Measurements from ENCODE around the gene TANGO6. TPM values are rescaled to one million over a fixed set of nuclear protein-coding genes. Genes with fewer than 3 reads are reported as not detected.

TANGO6 gene
- total RNA-seq, 2 experiments from 2014 or later = 22.7 to 22.8 TPM

DNA sequence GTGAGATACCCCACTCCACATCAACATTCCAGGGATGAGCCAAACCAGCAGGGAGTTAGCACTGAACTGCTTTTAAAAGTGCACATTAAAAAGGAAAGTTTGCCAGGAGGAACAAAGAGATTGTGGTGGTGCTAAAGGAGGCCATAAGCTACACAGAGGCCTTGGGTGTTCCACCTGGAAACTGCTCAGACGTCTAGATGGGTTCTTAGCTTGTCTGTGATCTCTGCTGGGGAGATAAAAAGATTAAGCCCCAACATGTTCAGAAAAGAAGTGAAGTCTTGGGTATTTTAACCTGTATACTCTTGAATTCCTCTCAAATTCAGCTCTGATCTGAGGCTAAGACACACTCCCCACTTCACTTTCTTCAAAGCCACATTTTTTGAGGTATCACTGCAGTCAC is 272.5 kb downstream of the TANGO6 start:
- H3K36me3 ChIP-seq (ENCODE audit: insufficient read depth, low read length) = peaks cover 60% of the 10 kb centered on the region

DNA sequence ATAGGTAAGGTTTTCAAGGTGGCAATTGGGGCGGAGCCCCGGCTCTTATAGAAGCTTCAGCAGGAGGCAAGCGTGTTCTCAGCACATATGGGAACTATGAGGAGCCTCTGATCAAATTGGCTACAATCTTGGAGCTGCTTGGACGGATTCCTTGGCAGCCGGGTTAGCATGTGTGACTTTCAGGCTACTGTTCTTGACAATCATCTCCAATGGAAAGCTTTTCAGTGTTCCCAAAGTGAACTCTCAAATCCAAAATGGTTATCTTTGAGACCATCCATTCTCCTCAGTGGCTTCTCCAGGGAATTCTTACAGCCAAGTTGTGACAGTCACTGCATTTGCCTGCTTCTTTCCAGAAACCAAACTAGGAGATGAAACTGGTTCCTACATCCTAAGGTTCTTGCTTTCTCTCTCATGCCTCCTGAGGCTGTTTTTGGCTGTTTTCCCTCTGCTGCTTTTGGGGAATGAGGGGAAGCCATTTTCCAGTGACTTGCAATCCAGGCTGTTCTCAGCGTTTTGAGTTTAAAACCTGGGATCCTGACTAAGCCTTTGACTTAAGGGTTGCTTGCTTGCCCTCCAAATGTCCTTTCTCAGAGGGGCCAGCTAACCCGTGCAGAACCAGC is 273.0 kb downstream of the TANGO6 start:
- H3K4me3 ChIP-seq (ENCODE audit: low read depth, low read length, poor library complexity, severe bottlenecking) = no peak overlapping the region
- intact Hi-C loops (cut with micrococcal nuclease; ENCODE audit: unreplicated experiment) = no loop called here
- H3K36me3 ChIP-seq (ENCODE audit: insufficient read depth, low read length) = peaks cover 65% of the 10 kb centered on the region
- no peaks in the 10 kb centered on the region for H3K79me2 ChIP-seq (ENCODE audit: insufficient read depth, low read depth, low read length)
- TF ChIP-seq, protein P1, sequence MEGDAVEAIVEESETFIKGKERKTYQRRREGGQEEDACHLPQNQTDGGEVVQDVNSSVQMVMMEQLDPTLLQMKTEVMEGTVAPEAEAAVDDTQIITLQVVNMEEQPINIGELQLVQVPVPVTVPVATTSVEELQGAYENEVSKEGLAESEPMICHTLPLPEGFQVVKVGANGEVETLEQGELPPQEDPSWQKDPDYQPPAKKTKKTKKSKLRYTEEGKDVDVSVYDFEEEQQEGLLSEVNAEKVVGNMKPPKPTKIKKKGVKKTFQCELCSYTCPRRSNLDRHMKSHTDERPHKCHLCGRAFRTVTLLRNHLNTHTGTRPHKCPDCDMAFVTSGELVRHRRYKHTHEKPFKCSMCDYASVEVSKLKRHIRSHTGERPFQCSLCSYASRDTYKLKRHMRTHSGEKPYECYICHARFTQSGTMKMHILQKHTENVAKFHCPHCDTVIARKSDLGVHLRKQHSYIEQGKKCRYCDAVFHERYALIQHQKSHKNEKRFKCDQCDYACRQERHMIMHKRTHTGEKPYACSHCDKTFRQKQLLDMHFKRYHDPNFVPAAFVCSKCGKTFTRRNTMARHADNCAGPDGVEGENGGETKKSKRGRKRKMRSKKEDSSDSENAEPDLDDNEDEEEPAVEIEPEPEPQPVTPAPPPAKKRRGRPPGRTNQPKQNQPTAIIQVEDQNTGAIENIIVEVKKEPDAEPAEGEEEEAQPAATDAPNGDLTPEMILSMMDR (conservative IDR thresholded peaks at IDR 0.05; ENCODE audit: low read length) = no peak
- TF ChIP-seq EZH2phosphoT487 (IDR thresholded peaks at IDR 0.05; ENCODE audit: borderline replicate concordance, low read depth, low read length) = no peak
- H3K9me3 ChIP-seq (ENCODE audit: low read length) = no peaks in the 10 kb centered on the region
- no peak overlapping the region for H3K4me2 ChIP-seq (ENCODE audit: low read length)
- H3K4me1 ChIP-seq (ENCODE audit: insufficient read depth, low read length, poor library complexity, severe bottlenecking) = no peaks in the 10 kb centered on the region
- POLR2A ChIA-PET = no interaction called here
- no peak overlapping the region for H2AFZ ChIP-seq (ENCODE audit: low read length)
- no TSS peak for BruUV-seq (replicated peaks)
- no peak for DNase-seq (ENCODE audit: low spot score)
- H4K20me1 ChIP-seq (ENCODE audit: insufficient read depth, low read length) = no peaks in the 10 kb centered on the region
- no peaks in the 10 kb centered on the region for H3K9me2 ChIP-seq (ENCODE audit: insufficient read depth, low read length)
- CTCF ChIA-PET (ENCODE audit: unreplicated experiment) = no interaction called here
- H3K27ac ChIP-seq (ENCODE audit: low read depth, low read length, poor library complexity, severe bottlenecking) = no peak overlapping the region

More for the DNA sequence above, 272.5 kb downstream of the TANGO6 start:
- no peak overlapping the region for H2AFZ ChIP-seq (ENCODE audit: low read length)
- H3K27ac ChIP-seq (ENCODE audit: low read depth, low read length, poor library complexity, severe bottlenecking) = no peak overlapping the region
- no peak overlapping the region for H3K4me3 ChIP-seq (ENCODE audit: low read depth, low read length, poor library complexity, severe bottlenecking)
- DNase-seq (ENCODE audit: low spot score) = no peak
- ChIA-PET POLR2A (no interaction called here), CTCF (ENCODE audit: unreplicated experiment) (no interaction called here)
- no peaks in the 10 kb centered on the region for H3K9me2 ChIP-seq (ENCODE audit: insufficient read depth, low read length)
- no peak overlapping the region for H3K4me2 ChIP-seq (ENCODE audit: low read length)
- H3K79me2 ChIP-seq (ENCODE audit: insufficient read depth, low read depth, low read length) = no peaks in the 10 kb centered on the region
- intact Hi-C loops (cut with micrococcal nuclease; ENCODE audit: unreplicated experiment) = no loop called here
- H3K9me3 ChIP-seq (ENCODE audit: low read length) = no peaks in the 10 kb centered on the region
- TF ChIP-seq, protein P1 (conservative IDR thresholded peaks at IDR 0.05; ENCODE audit: low read length) = no peak
- TF ChIP-seq EZH2phosphoT487 (IDR thresholded peaks at IDR 0.05; ENCODE audit: borderline replicate concordance, low read depth, low read length) = no peak
- no TSS peak for BruUV-seq (replicated peaks)
- no peaks in the 10 kb centered on the region for H3K4me1 ChIP-seq (ENCODE audit: insufficient read depth, low read length, poor library complexity, severe bottlenecking)
- H4K20me1 ChIP-seq (ENCODE audit: insufficient read depth, low read length) = no peaks in the 10 kb centered on the region

DNA sequence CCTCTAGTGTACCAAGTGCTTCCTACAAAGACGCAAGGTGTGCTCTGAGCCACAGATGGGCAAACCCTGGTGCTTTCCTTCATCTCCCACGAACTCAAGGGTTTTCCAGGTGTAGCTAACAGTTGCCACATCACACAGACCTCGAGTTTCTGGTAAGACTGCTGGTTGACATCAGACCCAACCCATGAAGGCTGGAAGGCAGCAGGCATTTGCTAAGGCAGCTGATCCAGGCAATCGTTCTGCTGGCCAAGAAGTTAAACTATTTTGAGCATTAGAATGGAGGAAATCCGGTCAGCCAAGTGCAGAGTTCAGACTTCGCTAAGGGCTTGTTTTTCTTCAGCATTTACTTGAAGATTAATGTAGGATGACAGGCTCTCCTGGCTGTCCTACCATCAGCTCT is 273.6 kb downstream of the TANGO6 start:
- no peak overlapping the region for H3K4me2 ChIP-seq (ENCODE audit: low read length)
- peaks cover 68% of the 10 kb centered on the region for H3K36me3 ChIP-seq (ENCODE audit: insufficient read depth, low read length)
- no peak overlapping the region for H3K27ac ChIP-seq (ENCODE audit: low read depth, low read length, poor library complexity, severe bottlenecking)
- no peak for DNase-seq (ENCODE audit: low spot score)
- no peak overlapping the region for H3K4me3 ChIP-seq (ENCODE audit: low read depth, low read length, poor library complexity, severe bottlenecking)
- no peaks in the 10 kb centered on the region for H4K20me1 ChIP-seq (ENCODE audit: insufficient read depth, low read length)
- H3K9me2 ChIP-seq (ENCODE audit: insufficient read depth, low read length) = no peaks in the 10 kb centered on the region
- H3K4me1 ChIP-seq (ENCODE audit: insufficient read depth, low read length, poor library complexity, severe bottlenecking) = no peaks in the 10 kb centered on the region
- TF ChIP-seq EZH2phosphoT487 (IDR thresholded peaks at IDR 0.05; ENCODE audit: borderline replicate concordance, low read depth, low read length) = no peak
- TF ChIP-seq, protein P1 (conservative IDR thresholded peaks at IDR 0.05; ENCODE audit: low read length) = no peak
- H3K79me2 ChIP-seq (ENCODE audit: insufficient read depth, low read depth, low read length) = no peaks in the 10 kb centered on the region
- no peaks in the 10 kb centered on the region for H3K9me3 ChIP-seq (ENCODE audit: low read length)
- H2AFZ ChIP-seq (ENCODE audit: low read length) = no peak overlapping the region
- intact Hi-C loops (cut with micrococcal nuclease; ENCODE audit: unreplicated experiment) = no loop called here
- BruUV-seq (replicated peaks) = no TSS peak
- POLR2A ChIA-PET = interaction anchor here (0.7 kb wide), 2 partner anchors 116 to 1908 kb away, joined by 3 to 4 read pairs; no protein-coding TSS in a partner anchor
- CTCF ChIA-PET (ENCODE audit: unreplicated experiment) = no interaction called here
